ENCODE measurements around the gene PLEKHM3. TPM values are rescaled to one million over a fixed set of nuclear protein-coding genes. Genes with fewer than 3 reads are reported as not detected.

The PLEKHM3 gene
- total RNA-seq, 1 donor from 2014 or later = 12.5 TPM

GRCh38 chr2:207974216-207974605 is 51.1 kb downstream of the PLEKHM3 start:
- Mint-ChIP-seq H3K4me3 (ENCODE audit: unreplicated experiment) (no peak overlapping the region), H3K27ac (ENCODE audit: unreplicated experiment) (no peak overlapping the region), H3K4me1 (ENCODE audit: unreplicated experiment) (peaks cover 20% of the 10 kb centered on the region), H3K36me3 (ENCODE audit: unreplicated experiment) (peaks cover 2% of the 10 kb centered on the region), H3K27me3 (ENCODE audit: unreplicated experiment) (no peaks in the 10 kb centered on the region), H3K9me3 (ENCODE audit: unreplicated experiment) (no peaks in the 10 kb centered on the region)
- no peak for DNase-seq (ENCODE audit: extremely low spot score, unreplicated experiment)
- TF ChIP-seq, protein P1, sequence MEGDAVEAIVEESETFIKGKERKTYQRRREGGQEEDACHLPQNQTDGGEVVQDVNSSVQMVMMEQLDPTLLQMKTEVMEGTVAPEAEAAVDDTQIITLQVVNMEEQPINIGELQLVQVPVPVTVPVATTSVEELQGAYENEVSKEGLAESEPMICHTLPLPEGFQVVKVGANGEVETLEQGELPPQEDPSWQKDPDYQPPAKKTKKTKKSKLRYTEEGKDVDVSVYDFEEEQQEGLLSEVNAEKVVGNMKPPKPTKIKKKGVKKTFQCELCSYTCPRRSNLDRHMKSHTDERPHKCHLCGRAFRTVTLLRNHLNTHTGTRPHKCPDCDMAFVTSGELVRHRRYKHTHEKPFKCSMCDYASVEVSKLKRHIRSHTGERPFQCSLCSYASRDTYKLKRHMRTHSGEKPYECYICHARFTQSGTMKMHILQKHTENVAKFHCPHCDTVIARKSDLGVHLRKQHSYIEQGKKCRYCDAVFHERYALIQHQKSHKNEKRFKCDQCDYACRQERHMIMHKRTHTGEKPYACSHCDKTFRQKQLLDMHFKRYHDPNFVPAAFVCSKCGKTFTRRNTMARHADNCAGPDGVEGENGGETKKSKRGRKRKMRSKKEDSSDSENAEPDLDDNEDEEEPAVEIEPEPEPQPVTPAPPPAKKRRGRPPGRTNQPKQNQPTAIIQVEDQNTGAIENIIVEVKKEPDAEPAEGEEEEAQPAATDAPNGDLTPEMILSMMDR (IDR thresholded peaks at IDR 0.05) = no peak

GRCh38 chr2:207970826-207971180 is 54.5 kb downstream of the PLEKHM3 start:
- DNase-seq (ENCODE audit: extremely low spot score, unreplicated experiment) = no peak
- Mint-ChIP-seq H3K4me3 (ENCODE audit: unreplicated experiment) (no peak overlapping the region), H3K27me3 (ENCODE audit: unreplicated experiment) (no peaks in the 10 kb centered on the region), H3K36me3 (ENCODE audit: unreplicated experiment) (peaks cover 2% of the 10 kb centered on the region), H3K27ac (ENCODE audit: unreplicated experiment) (no peak overlapping the region), H3K4me1 (ENCODE audit: unreplicated experiment) (peaks cover 22% of the 10 kb centered on the region), H3K9me3 (ENCODE audit: unreplicated experiment) (no peaks in the 10 kb centered on the region)
- TF ChIP-seq, protein P1 (IDR thresholded peaks at IDR 0.05) = no peak

DNA sequence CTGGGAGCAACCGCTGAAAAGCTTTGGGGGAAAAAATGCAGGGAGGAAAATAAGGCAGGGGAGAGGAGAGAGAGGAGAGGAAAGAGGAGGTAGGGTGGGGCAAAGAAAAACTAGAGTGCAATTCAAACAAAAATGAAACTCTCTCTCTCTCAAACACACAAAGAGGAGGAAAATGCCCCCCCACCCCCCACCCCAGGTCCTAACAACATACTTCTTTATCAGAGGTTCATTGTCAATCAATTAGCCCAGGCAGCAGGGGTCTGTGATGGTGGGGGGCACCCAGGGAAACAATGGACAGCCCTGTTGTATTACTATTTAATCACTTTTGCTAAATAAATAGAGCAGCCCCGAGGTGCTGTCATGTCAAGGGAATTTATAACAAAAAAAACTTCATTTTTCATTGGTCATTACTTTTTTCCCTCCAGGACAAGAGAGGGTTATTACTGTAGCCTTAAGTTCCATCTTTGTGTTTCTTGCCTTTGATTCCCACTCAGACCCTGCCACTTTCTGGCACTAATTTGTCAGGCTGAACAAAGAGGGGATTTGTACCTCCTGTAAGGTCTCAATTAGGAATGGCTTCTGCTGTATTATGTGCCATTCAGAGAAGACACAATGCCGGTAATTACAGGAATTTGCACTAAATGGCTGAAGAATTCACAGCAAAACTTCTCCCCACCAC is 55.0 kb downstream of the PLEKHM3 start:
- peak overlapping the region; percentile 5 for H3K27ac Mint-ChIP-seq (ENCODE audit: unreplicated experiment)
- TF ChIP-seq, protein P1 (IDR thresholded peaks at IDR 0.05) = no peak
- peaks cover 22% of the 10 kb centered on the region for H3K4me1 Mint-ChIP-seq (ENCODE audit: unreplicated experiment)
- H3K4me3 Mint-ChIP-seq (ENCODE audit: unreplicated experiment) = no peak overlapping the region
- peaks cover 2% of the 10 kb centered on the region for H3K36me3 Mint-ChIP-seq (ENCODE audit: unreplicated experiment)
- no peaks in the 10 kb centered on the region for H3K27me3 Mint-ChIP-seq (ENCODE audit: unreplicated experiment)
- H3K9me3 Mint-ChIP-seq (ENCODE audit: unreplicated experiment) = no peaks in the 10 kb centered on the region
- no peak for DNase-seq (ENCODE audit: extremely low spot score, unreplicated experiment)

DNA sequence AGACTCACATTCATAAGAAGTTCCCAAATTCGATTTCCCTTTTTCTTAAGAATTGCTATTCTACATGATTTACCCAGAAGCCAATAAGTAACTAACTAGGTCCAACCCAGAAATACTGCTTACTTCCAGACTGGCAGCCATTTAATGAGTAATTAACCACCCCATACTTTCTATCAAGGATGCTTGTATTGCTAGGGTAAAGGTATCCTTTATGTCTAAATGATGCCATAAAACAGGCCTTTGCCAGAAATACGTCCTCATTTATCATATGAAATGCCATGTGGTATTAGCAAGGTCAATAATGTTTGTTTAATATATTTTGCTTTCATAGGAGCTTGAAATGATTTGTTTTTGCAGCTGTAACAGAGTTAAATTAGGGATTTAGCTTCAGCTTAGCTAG is 56.1 kb downstream of the PLEKHM3 start:
- no peak for DNase-seq (ENCODE audit: extremely low spot score, unreplicated experiment)
- no peaks in the 10 kb centered on the region for H3K36me3 Mint-ChIP-seq (ENCODE audit: unreplicated experiment)
- no peaks in the 10 kb centered on the region for H3K9me3 Mint-ChIP-seq (ENCODE audit: unreplicated experiment)
- no peak overlapping the region for H3K27ac Mint-ChIP-seq (ENCODE audit: unreplicated experiment)
- H3K4me3 Mint-ChIP-seq (ENCODE audit: unreplicated experiment) = no peak overlapping the region
- TF ChIP-seq, protein P1 (IDR thresholded peaks at IDR 0.05) = no peak
- peaks cover 22% of the 10 kb centered on the region for H3K4me1 Mint-ChIP-seq (ENCODE audit: unreplicated experiment)
- H3K27me3 Mint-ChIP-seq (ENCODE audit: unreplicated experiment) = no peaks in the 10 kb centered on the region

DNA sequence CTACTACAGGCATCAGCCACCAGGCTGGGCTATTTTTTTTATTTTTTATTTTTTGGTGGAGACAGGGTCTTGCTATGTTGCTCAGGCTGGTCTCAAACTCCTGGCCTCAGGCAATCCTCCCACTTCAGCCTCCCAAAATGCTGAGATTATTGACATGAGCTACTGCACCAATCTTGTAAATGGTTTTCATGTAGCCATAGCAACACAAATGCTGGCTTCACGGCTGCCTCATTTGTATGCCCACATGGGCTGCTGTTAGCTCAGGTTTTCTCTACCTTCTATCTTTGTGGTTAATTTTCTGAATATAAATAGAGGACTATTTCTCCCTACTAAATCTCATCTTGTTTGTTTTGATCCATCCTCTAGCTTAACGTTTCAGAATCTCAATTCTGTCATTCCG is 58.2 kb downstream of the PLEKHM3 start:
- Mint-ChIP-seq H3K27ac (ENCODE audit: unreplicated experiment) (no peak overlapping the region), H3K4me3 (ENCODE audit: unreplicated experiment) (no peak overlapping the region), H3K27me3 (ENCODE audit: unreplicated experiment) (no peaks in the 10 kb centered on the region), H3K36me3 (ENCODE audit: unreplicated experiment) (peaks cover 7% of the 10 kb centered on the region), H3K4me1 (ENCODE audit: unreplicated experiment) (peaks cover 22% of the 10 kb centered on the region), H3K9me3 (ENCODE audit: unreplicated experiment) (no peaks in the 10 kb centered on the region)
- TF ChIP-seq, protein P1 (IDR thresholded peaks at IDR 0.05) = no peak
- DNase-seq (ENCODE audit: extremely low spot score, unreplicated experiment) = no peak
